Loucy (cell line): ENCODE data around the gene RBM8A.

Experiments
- H2AFZ ChIP-seq: fragments of 200-600 bp; sonication (generic); 2 replicates; pipeline ENCODE4 v1.6.0; 2016; ENCODE audit warnings: antibody characterized with exemption, mild to moderate bottlenecking, low read length, moderate library complexity
- H3F3A ChIP-seq: fragments of 200-600 bp; 2 replicates; pipeline ENCODE4 v1.6.0; 2016; ENCODE audit warnings: antibody characterized with exemption, low read depth, mild to moderate bottlenecking
- H3K27me3 ChIP-seq: fragments of 200-600 bp; sonication (generic); 2 replicates; pipeline ENCODE4 v1.6.1; 2014; ENCODE audit warnings: low read length, mild to moderate bottlenecking; ENCODE audit not compliant: insufficient read depth, poor library complexity, severe bottlenecking
- H3K36me3 ChIP-seq: fragments of 200-600 bp; sonication (generic); 2 replicates; pipeline ENCODE4 v1.6.1; 2016; ENCODE audit warnings: low read length; ENCODE audit not compliant: insufficient read depth
- H3K4me1 ChIP-seq: fragments of 200-600 bp; sonication (generic); 2 replicates; pipeline ENCODE4 v1.5.1; 2014; ENCODE audit warnings: low read length, mild to moderate bottlenecking; ENCODE audit not compliant: insufficient read depth, poor library complexity, severe bottlenecking
- H3K4me2 ChIP-seq: fragments of 200-600 bp; sonication (generic); 2 replicates; pipeline ENCODE4 v1.6.0; 2014; ENCODE audit warnings: antibody characterized with exemption, low read length, low read depth, mild to moderate bottlenecking; ENCODE audit not compliant: poor library complexity, severe bottlenecking
- H3K4me3 ChIP-seq: fragments of 200-600 bp; sonication (generic); 2 replicates; pipeline ENCODE4 v1.5.1; 2014; ENCODE audit warnings: low read length, mild to moderate bottlenecking, mixed read lengths; ENCODE audit not compliant: poor library complexity, severe bottlenecking
- H3K79me2 ChIP-seq: fragments of 200-600 bp; sonication (generic); 2 replicates; pipeline ENCODE4 v1.6.1; 2014; ENCODE audit warnings: low read length; ENCODE audit not compliant: insufficient read depth
- H3K9ac ChIP-seq: fragments of 200-600 bp; sonication (generic); 2 replicates; pipeline ENCODE4 v1.6.0; 2014; ENCODE audit warnings: mild to moderate bottlenecking, low read depth, low read length, moderate library complexity; ENCODE audit not compliant: poor library complexity, severe bottlenecking
- H3K9me2 ChIP-seq: fragments of 200-600 bp; sonication (generic); replicated peaks from 2 replicates; pipeline ENCODE4 v1.6.1; 2016; ENCODE audit warnings: low read depth, low read length, mixed read lengths
- H3K9me3 ChIP-seq: fragments of 200-600 bp; sonication (generic); 2 replicates; pipeline ENCODE4 v1.6.1; 2014; ENCODE audit warnings: mild to moderate bottlenecking, antibody characterized with exemption, low read length, low read depth; ENCODE audit not compliant: insufficient read depth
- H4K20me1 ChIP-seq: fragments of 200-600 bp; sonication (generic); 2 replicates; pipeline ENCODE4 v1.6.0; 2014; ENCODE audit warnings: antibody characterized with exemption, low read length, mild to moderate bottlenecking; ENCODE audit not compliant: insufficient read depth, poor library complexity, severe bottlenecking
- EZH2phosphoT487 ChIP-seq: fragments of 200-600 bp; IDR thresholded peaks from 2 replicates; pipeline ENCODE4 v1.6.1; 2018; ENCODE audit warnings: antibody characterized with exemption, mild to moderate bottlenecking, moderate library complexity, borderline replicate concordance
- TF ChIP-seq, protein P1 (sequence below): fragments of 200-600 bp; sonication (generic); conservative IDR thresholded peaks from 2 replicates; pipeline ENCODE4 v1.5.1; 2014; ENCODE audit warnings: mild to moderate bottlenecking, antibody characterized with exemption, low read length

Gene RBM8A

DNA sequence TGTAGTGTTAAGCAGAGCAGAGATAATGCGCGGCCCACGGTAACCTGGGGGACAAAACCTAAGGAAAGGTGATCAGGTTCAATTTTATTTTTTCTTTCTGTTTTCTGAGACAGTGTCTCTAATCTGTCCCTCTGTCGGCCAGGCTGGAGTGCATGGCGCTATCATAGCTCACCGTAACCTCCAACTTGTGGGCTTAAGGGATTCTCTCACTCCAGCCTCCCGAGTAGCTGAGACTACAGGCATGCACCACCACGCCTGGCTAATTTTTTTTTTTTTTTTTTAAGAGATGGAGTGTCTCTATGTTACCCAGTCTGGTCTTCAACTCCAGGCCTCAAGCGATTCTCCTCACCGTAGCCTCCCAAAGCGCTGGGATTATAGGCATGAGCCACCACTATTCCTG lies 40.9 kb downstream of the RBM8A start:
- Histone ChIP-seq H3K36me3 (no peaks in the 10 kb centered on the region), H3K9me3 (no peaks in the 10 kb centered on the region), H3K79me2 (no peaks in the 10 kb centered on the region), H3K4me2 (peak overlapping the region; percentile 63), H3K4me1 (peaks cover 5% of the 10 kb centered on the region), H3F3A (no peaks in the 10 kb centered on the region), H3K9ac (no peak overlapping the region), H3K4me3 (peak overlapping the region; percentile 79), H4K20me1 (no peaks in the 10 kb centered on the region), H3K9me2 (no peaks in the 10 kb centered on the region), H3K27me3 (peaks cover 19% of the 10 kb centered on the region), H2AFZ (peak overlapping the region; percentile 97)
- no peak for TF ChIP-seq EZH2phosphoT487
- TF ChIP-seq, protein P1, sequence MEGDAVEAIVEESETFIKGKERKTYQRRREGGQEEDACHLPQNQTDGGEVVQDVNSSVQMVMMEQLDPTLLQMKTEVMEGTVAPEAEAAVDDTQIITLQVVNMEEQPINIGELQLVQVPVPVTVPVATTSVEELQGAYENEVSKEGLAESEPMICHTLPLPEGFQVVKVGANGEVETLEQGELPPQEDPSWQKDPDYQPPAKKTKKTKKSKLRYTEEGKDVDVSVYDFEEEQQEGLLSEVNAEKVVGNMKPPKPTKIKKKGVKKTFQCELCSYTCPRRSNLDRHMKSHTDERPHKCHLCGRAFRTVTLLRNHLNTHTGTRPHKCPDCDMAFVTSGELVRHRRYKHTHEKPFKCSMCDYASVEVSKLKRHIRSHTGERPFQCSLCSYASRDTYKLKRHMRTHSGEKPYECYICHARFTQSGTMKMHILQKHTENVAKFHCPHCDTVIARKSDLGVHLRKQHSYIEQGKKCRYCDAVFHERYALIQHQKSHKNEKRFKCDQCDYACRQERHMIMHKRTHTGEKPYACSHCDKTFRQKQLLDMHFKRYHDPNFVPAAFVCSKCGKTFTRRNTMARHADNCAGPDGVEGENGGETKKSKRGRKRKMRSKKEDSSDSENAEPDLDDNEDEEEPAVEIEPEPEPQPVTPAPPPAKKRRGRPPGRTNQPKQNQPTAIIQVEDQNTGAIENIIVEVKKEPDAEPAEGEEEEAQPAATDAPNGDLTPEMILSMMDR, result no peak

DNA sequence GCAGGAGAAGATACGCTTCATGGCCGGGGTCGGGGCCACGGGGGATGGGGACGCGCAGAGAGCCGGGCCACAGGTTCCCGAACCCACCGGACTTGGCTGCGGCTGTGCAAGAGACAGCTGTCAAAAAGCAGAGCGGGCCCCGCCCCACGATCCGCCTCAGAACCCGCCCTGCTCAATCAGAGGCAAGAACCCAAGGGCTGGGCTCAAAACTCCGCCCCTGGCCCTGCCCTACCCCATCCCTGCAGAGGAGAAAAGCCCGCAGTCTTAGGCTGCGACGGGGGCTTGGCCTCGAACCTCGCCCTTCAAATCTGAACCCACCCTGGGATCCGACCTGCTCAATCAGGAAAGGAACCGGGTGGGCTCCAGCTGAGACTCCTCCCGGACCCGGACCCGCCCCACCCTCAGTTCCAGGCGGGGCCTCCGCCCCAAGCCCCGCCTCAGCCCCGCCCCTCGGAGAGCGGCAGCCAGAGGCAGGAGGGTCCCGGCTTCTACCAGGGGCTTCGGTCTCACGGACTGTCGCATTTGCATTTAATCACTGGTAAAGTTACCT lies 41.5 kb downstream of the RBM8A start, which contains the start of gene ANKRD35:
Gene ANKRD35, minus strand, starts transcription at position 129 of the 550 bp plus-strand sequence. Its CDS starts 108 bp downstream, at position 21.
- Histone ChIP-seq H3K27me3 (peaks cover 19% of the 10 kb centered on the region), H3F3A (no peaks in the 10 kb centered on the region), H3K79me2 (no peaks in the 10 kb centered on the region), H3K9me3 (no peaks in the 10 kb centered on the region), H3K9ac (no peak within 1 kb of the TSS), H3K9me2 (no peaks in the 10 kb centered on the region), H3K4me2 (peak within 1 kb of the TSS; percentile 63), H2AFZ (peak within 1 kb of the TSS; percentile 97), H3K36me3 (no peaks in the 10 kb centered on the region), H4K20me1 (no peaks in the 10 kb centered on the region), H3K4me3 (peak within 1 kb of the TSS; percentile 79), H3K4me1 (peaks cover 5% of the 10 kb centered on the region)
- TF ChIP-seq, protein P1, result no peak
- TF ChIP-seq EZH2phosphoT487, result no peak

- no peak overlapping the region for H3K4me3 ChIP-seq
- no peaks in the 10 kb centered on the region for H4K20me1 ChIP-seq
- H3K4me2 ChIP-seq, result no peak overlapping the region
- TF ChIP-seq, protein P1, result no peak
- no peak for TF ChIP-seq EZH2phosphoT487
- no peak overlapping the region for H2AFZ ChIP-seq
- H3K27me3 ChIP-seq, result peaks cover 19% of the 10 kb centered on the region
- H3K9me2 ChIP-seq, result no peaks in the 10 kb centered on the region
- no peaks in the 10 kb centered on the region for H3K36me3 ChIP-seq
- H3F3A ChIP-seq, result no peaks in the 10 kb centered on the region
- H3K79me2 ChIP-seq, result no peaks in the 10 kb centered on the region
- no peak overlapping the region for H3K9ac ChIP-seq
- no peaks in the 10 kb centered on the region for H3K9me3 ChIP-seq
- H3K4me1 ChIP-seq, result peaks cover 5% of the 10 kb centered on the region
Observed at GRCh38 chr1:145884675-145885074, 42.6 kb downstream of the RBM8A start.
